SK-N-SH (cell line): ENCODE data around the gene USH1C. TPM values are rescaled to one million over a fixed set of nuclear protein-coding genes. Genes with fewer than 3 reads are reported as not detected.
A peak's percentile ranks its signal among the peaks of the same experiment; 100 is the strongest.

Experiments
- CTCF ChIA-PET: fragments of 300-600, 350-600 bp; formaldehyde crosslinking; extraction: SDS; loops from one replicate; lab custom pipeline; 2021; lab: Yijun Ruan, JAX
- POLR2A ChIA-PET: fragments of 350-600 bp; sonication (Branson Sonifier 250); formaldehyde crosslinking; extraction: SDS; loops from one replicate; lab custom pipeline; 2020; ENCODE audit warnings: antibody characterized with exemption, inconsistent platforms; lab: Yijun Ruan, JAX
- DNase-seq: peaks from one replicate; pipeline ENCODE4 v3.0.0; 2012
- H2AFZ ChIP-seq: fragments of 200-600 bp; sonication (generic); 2 replicates; pipeline ENCODE4 v1.8.1; 2016; ENCODE audit warnings: antibody characterized with exemption, mild to moderate bottlenecking, low read depth
- H3F3A ChIP-seq: fragments of 200-600 bp; sonication (generic); replicated peaks from 2 replicates; pipeline ENCODE3; 2016; ENCODE audit warnings: antibody characterized with exemption, mild to moderate bottlenecking; ENCODE audit not compliant: insufficient read depth
- H3K27ac ChIP-seq, 2 experiments: fragments of 200-500 bp in 1 of 2; fragments of 200-600 bp in 1 of 2; sonication (Bioruptor generic) in 1 of 2; sonication (generic), shearing (Covaris generic) in 1 of 2; 2 replicates each; pipeline versions ENCODE4 v1.5.1 to v1.6.1; 2014 to 2016; ENCODE audit warnings: low read depth in 2 of 2, inconsistent platforms in 1 of 2, low read length in 1 of 2, mild to moderate bottlenecking in 1 of 2, mixed read lengths in 1 of 2
- H3K27me3 ChIP-seq: fragments of 200-600 bp; sonication (generic), shearing (Covaris generic); 2 replicates; pipeline ENCODE4 v1.6.1; 2016; ENCODE audit warnings: mixed run types; ENCODE audit not compliant: insufficient read depth
- H3K36me3 ChIP-seq, 2 experiments: fragments of 200-500 bp in 1 of 2; fragments of 200-600 bp in 1 of 2; sonication (Bioruptor generic) in 1 of 2; sonication (generic) in 1 of 2; replicated peaks in 1 of 2; 2 replicates each; pipeline versions ENCODE3 to v1.5.1; 2014 to 2016; ENCODE audit warnings: low read length in 1 of 2, mild to moderate bottlenecking in 1 of 2; ENCODE audit not compliant: insufficient read depth in 2 of 2, control insufficient read depth in 1 of 2
- H3K4me1 ChIP-seq, 2 experiments: fragments of 200-500 bp in 1 of 2; fragments of 200-600 bp in 1 of 2; sonication (Bioruptor generic) in 1 of 2; sonication (generic), shearing (Covaris generic) in 1 of 2; 2 replicates each; pipeline versions ENCODE4 v1.5.1 to v1.6.1; 2014 to 2016; ENCODE audit warnings: low read depth in 1 of 2, low read length in 1 of 2, mixed run types in 1 of 2; ENCODE audit not compliant: insufficient read depth in 2 of 2, control insufficient read depth in 1 of 2
- H3K4me2 ChIP-seq: fragments of 200-600 bp; sonication (generic), shearing (Covaris generic); 2 replicates; pipeline ENCODE4 v1.6.1; 2017; ENCODE audit warnings: mixed run types
- H3K4me3 ChIP-seq, 2 experiments: fragments of 200-500 bp in 1 of 2; fragments of 200-600 bp in 1 of 2; sonication (Bioruptor generic) in 1 of 2; sonication (generic), shearing (Covaris generic) in 1 of 2; 2 replicates each; pipeline versions ENCODE4 v1.5.1 to v1.8.1; 2014 to 2016; ENCODE audit warnings: low read depth in 2 of 2, inconsistent platforms in 1 of 2, low read length in 1 of 2, mild to moderate bottlenecking in 1 of 2, mixed read lengths in 1 of 2, moderate library complexity in 1 of 2
- H3K79me2 ChIP-seq: fragments of 200-600 bp; sonication (generic); 2 replicates; pipeline ENCODE4 v1.8.1; 2017; ENCODE audit warnings: mild to moderate bottlenecking; ENCODE audit not compliant: insufficient read depth
- H3K9ac ChIP-seq: fragments of 200-600 bp; sonication (generic); 2 replicates; pipeline ENCODE4 v1.6.1; 2017; ENCODE audit warnings: mixed run types
- H3K9me2 ChIP-seq: fragments of 200-600 bp; sonication (generic); 2 replicates; pipeline ENCODE4 v1.6.1; 2017; ENCODE audit warnings: mixed run types
- H3K9me3 ChIP-seq: fragments of 200-600 bp; sonication (generic); 2 replicates; pipeline ENCODE4 v1.6.1; 2017; ENCODE audit warnings: mixed run types, mild to moderate bottlenecking, moderate library complexity
- H4K20me1 ChIP-seq: fragments of 200-600 bp; sonication (generic); 2 replicates; pipeline ENCODE4 v1.6.1; 2017; ENCODE audit warnings: mild to moderate bottlenecking, mixed run types; ENCODE audit not compliant: insufficient read depth
- CHD2 ChIP-seq: fragments of 150-350 bp; IDR thresholded peaks from 2 replicates; pipeline ENCODE4 v1.6.1; 2018; ENCODE audit warnings: low read length; ENCODE audit not compliant: partially characterized antibody
- CTCF ChIP-seq: fragments of 200-600 bp; sonication (generic); IDR thresholded peaks from 2 replicates; pipeline ENCODE4 v1.6.1; 2017; ENCODE audit warnings: antibody characterized with exemption, mild to moderate bottlenecking, moderate library complexity
- ELF1 ChIP-seq: IDR thresholded peaks from 2 replicates; pipeline ENCODE4 v1.4.0; 2012
- FOSL2 ChIP-seq: IDR thresholded peaks from 2 replicates; pipeline ENCODE4 v1.4.0; 2012; ENCODE audit warnings: low read depth, mild to moderate bottlenecking, moderate library complexity, borderline replicate concordance
- FOXJ3 ChIP-seq: sonication (generic); formaldehyde crosslinking; IDR thresholded peaks from 2 replicates; pipeline ENCODE4 v1.5.1; 2020; ENCODE audit warnings: mild to moderate bottlenecking, missing genetic modification reagents
- GATA2 ChIP-seq: sonication (generic); formaldehyde crosslinking; IDR thresholded peaks from 2 replicates; pipeline ENCODE4 v1.5.0; 2020; ENCODE audit warnings: mild to moderate bottlenecking, missing genetic modification reagents
- JUND ChIP-seq: IDR thresholded peaks from 2 replicates; pipeline ENCODE4 v1.4.0; 2012
- MAX ChIP-seq: IDR thresholded peaks from 2 replicates; pipeline ENCODE4 v1.4.0; 2012; ENCODE audit warnings: low read depth
- NFIC ChIP-seq: IDR thresholded peaks from 2 replicates; pipeline ENCODE4 v1.4.0; 2012; ENCODE audit warnings: borderline replicate concordance
- RCOR1 ChIP-seq: fragments of 150-350 bp; IDR thresholded peaks from 2 replicates; pipeline ENCODE4 v1.6.1; 2017; ENCODE audit warnings: antibody characterized with exemption, low read length
- REST ChIP-seq: IDR thresholded peaks from 2 replicates; pipeline ENCODE4 v1.6.1; 2012; ENCODE audit warnings: mild to moderate bottlenecking, low read depth, low read length, moderate library complexity
- RXRA ChIP-seq: IDR thresholded peaks from 2 replicates; pipeline ENCODE4 v1.4.0; 2012; ENCODE audit warnings: low read depth, mild to moderate bottlenecking, borderline replicate concordance
- SIN3A ChIP-seq: IDR thresholded peaks from 2 replicates; pipeline ENCODE4 v1.6.1; 2012; ENCODE audit warnings: low read depth, mild to moderate bottlenecking, low read length, moderate library complexity, borderline replicate concordance
- TCF12 ChIP-seq: IDR thresholded peaks from 2 replicates; pipeline ENCODE4 v1.4.0; 2012
- TEAD4 ChIP-seq: IDR thresholded peaks from 2 replicates; pipeline ENCODE4 v1.4.0; 2012; ENCODE audit warnings: mild to moderate bottlenecking, borderline replicate concordance; ENCODE audit not compliant: insufficient read depth
- USF2 ChIP-seq: fragments of 150-350 bp; IDR thresholded peaks from 2 replicates; pipeline ENCODE4 v1.6.1; 2017; ENCODE audit warnings: antibody characterized with exemption, low read length, low read depth, borderline replicate concordance
- YY1 ChIP-seq: IDR thresholded peaks from 2 replicates; pipeline ENCODE4 v1.4.0; 2012; ENCODE audit warnings: low read depth, mild to moderate bottlenecking
- ZBTB33 ChIP-seq: IDR thresholded peaks from 2 replicates; pipeline ENCODE4 v1.4.0; 2012; ENCODE audit warnings: low read depth, borderline replicate concordance
- WGBS: methylation state at CpG from one replicate; pipeline ENCODE4 v1.1.6; 2017; ENCODE audit warnings: low lambda C conversion rate; 5-methylcytosine and 5-hydroxymethylcytosine counted together
- polyA plus RNA-seq, 3 experiments: library from polyadenylated mRNA; depleted of rRNA; stranded (reverse); fragments of >200 nt; gene quantifications; 2 replicates each; pipeline ENCODE4 v1.2.3, GENCODE V29; 2012

Gene USH1C
- polyA plus RNA-seq, 1 of the 3 experiments (the other 2 are of a cell fraction), result not detected

- peak; percentile 43 for DNase-seq
- no peaks in the 10 kb centered on the region for H3K4me1 ChIP-seq
- H3K9me2 ChIP-seq, result no peaks in the 10 kb centered on the region
- WGBS, result 62% methylated on average over 4 of the region's 4 CpGs
- H3K27me3 ChIP-seq, result no peaks in the 10 kb centered on the region
- no peaks in the 10 kb centered on the region for H4K20me1 ChIP-seq
- no peak overlapping the region for H3K4me2 ChIP-seq
- CTCF ChIA-PET, result interaction anchor here (1.1 to 1.8 kb wide), 2 partner anchors 21 to 26 kb away, joined by 3 to 7 read pairs; no protein-coding TSS in a partner anchor
- TF ChIP-seq YY1, result no peak
- no peak for TF ChIP-seq USF2
- no peak for TF ChIP-seq NFIC
- TF ChIP-seq ELF1, result no peak
- no peak for TF ChIP-seq CHD2
- H3K36me3 ChIP-seq, result no peaks in the 10 kb centered on the region
- H3K4me3 ChIP-seq, result no peak overlapping the region
- no peaks in the 10 kb centered on the region for H3K79me2 ChIP-seq
- no peaks in the 10 kb centered on the region for H3K9me3 ChIP-seq
- POLR2A ChIA-PET, result no interaction called here
- no peak overlapping the region for H2AFZ ChIP-seq
- H3K27ac ChIP-seq, result no peak overlapping the region
- no peaks in the 10 kb centered on the region for H3F3A ChIP-seq
- H3K9ac ChIP-seq, result no peak overlapping the region
Measured at GRCh38 chr11:17554487-17554886, 10.3 kb upstream of the USH1C start.

GRCh38 chr11:17553249-17553546, 9.0 kb upstream of the USH1C start:
- no peak overlapping the region for H3K4me2 ChIP-seq
- no peaks in the 10 kb centered on the region for H3K4me1 ChIP-seq
- no peaks in the 10 kb centered on the region for H3K27me3 ChIP-seq
- H3K9ac ChIP-seq, result no peak overlapping the region
- H3K4me3 ChIP-seq, result no peak overlapping the region
- POLR2A ChIA-PET, result no interaction called here
- DNase-seq, result no peak
- no peaks in the 10 kb centered on the region for H3K9me2 ChIP-seq
- 40% methylated on average over 1 of the region's 7 CpGs for WGBS
- H3K79me2 ChIP-seq, result no peaks in the 10 kb centered on the region
- H3K36me3 ChIP-seq, result no peaks in the 10 kb centered on the region
- H2AFZ ChIP-seq, result no peak overlapping the region
- CTCF ChIA-PET, result interaction anchor here (1.0 to 2.1 kb wide), 3 partner anchors 25 to 178 kb away, joined by 3 to 7 read pairs (median 6); no protein-coding TSS in a partner anchor
- H3K27ac ChIP-seq, result no peak overlapping the region
- no peaks in the 10 kb centered on the region for H4K20me1 ChIP-seq
- no peaks in the 10 kb centered on the region for H3K9me3 ChIP-seq
- no peaks in the 10 kb centered on the region for H3F3A ChIP-seq
- TF ChIP-seq SIN3A (no peak), RXRA (no peak), ZBTB33 (no peak), RCOR1 (no peak), FOSL2 (no peak), YY1 (no peak), CTCF (no peak), USF2 (no peak), ELF1 (no peak), JUND (no peak), TCF12 (no peak), REST (no peak), FOXJ3 (CRISPR knock-in tag) (no peak), GATA2 (CRISPR knock-in tag) (no peak), NFIC (no peak), MAX (no peak), TEAD4 (no peak)
